NOMO-1 (cell line): ENCODE data around the gene SLC25A41.
A peak's percentile ranks its signal among the peaks of the same experiment; 100 is the strongest.
"Not testable (repeated sequence)": the region's sequence is repeated elsewhere in the genome, so short reads cannot be mapped to it uniquely, and the experiment has no call there.

ENCODE experiments used
- DNase-seq, 2 experiments: peaks; one replicate each; lab custom pipeline; 2025; ENCODE audit not compliant: unreplicated experiment in 2 of 2; lab: John Stamatoyannopoulos, UW

SLC25A41 gene

GRCh38 chr19:6428692-6429418, 4.7 kb downstream of the SLC25A41 start:
- DNase-seq = not testable (repeated sequence)

GRCh38 chr19:6427131-6427530, 6.4 kb downstream of the SLC25A41 start:
- no peak for DNase-seq

- no peak for DNase-seq
These were observed 7.6 kb downstream of the SLC25A41 start for GRCh38 chr19:6425732-6426620.

GRCh38 chr19:6424939-6425731, 8.4 kb downstream of the SLC25A41 start:
- DNase-seq = peak; percentile 99 to 100

GRCh38 chr19:6424195-6424938, 9.2 kb downstream of the SLC25A41 start, which contains the start of gene KHSRP:
Gene KHSRP, minus strand, starts transcription at chr19:6424811. Its CDS starts 110 bp downstream, at chr19:6424701.
- DNase-seq = no peak

GRCh38 chr19:6423499-6424194, 9.9 kb downstream of the SLC25A41 start:
- peak in 1 of 2 experiments; percentile 18 for DNase-seq

GRCh38 chr19:6421075-6422014, 12.2 kb downstream of the SLC25A41 start:
- DNase-seq = no peak

- DNase-seq = no peak
These were observed 15.0 kb downstream of the SLC25A41 start for GRCh38 chr19:6418562-6418932.

DNA sequence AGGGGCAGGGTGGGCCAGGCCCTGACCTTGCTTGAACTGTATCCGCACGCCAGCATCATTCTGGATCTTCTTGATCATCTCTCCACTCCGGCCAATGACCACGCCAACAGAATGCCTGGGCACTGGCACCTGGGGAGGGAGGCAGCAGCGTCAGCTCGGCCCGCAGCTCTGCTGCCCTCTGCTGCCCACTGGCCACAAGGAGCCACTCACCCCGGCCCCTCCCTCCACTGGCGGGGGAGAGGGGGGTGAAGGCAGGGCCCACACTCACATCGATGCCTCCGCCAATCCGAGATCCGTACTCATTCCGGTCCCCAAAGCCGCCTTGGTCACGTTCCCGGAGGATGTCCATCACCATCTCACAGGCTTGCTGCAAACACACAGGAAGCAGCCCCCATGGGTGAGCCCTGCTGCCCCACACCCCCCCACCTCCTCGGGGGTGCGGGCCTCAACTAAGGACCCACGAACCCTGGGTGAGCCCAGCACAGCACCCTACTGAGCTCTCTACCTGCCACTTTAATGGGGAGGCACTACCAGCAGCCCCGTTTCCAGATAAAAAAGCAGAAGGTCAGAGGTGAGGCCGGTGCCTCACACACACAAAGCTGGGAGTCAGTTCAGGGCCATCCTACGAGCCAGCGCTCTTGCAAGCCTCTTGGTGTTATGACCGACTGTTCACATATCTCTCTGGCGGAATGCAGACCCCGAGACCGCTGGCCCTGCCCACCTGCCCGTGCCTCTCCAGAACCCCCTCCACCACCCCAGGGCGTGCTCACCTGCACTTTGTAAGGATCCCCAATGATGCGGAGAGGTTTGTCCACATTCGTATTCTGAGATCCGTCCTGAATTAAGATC, 15.6 kb downstream of the SLC25A41 start:
- no peak for DNase-seq

- DNase-seq = no peak
These were observed 16.7 kb downstream of the SLC25A41 start for GRCh38 chr19:6416658-6417405.

GRCh38 chr19:6415591-6416190, 17.9 kb downstream of the SLC25A41 start:
- DNase-seq = no peak

DNA sequence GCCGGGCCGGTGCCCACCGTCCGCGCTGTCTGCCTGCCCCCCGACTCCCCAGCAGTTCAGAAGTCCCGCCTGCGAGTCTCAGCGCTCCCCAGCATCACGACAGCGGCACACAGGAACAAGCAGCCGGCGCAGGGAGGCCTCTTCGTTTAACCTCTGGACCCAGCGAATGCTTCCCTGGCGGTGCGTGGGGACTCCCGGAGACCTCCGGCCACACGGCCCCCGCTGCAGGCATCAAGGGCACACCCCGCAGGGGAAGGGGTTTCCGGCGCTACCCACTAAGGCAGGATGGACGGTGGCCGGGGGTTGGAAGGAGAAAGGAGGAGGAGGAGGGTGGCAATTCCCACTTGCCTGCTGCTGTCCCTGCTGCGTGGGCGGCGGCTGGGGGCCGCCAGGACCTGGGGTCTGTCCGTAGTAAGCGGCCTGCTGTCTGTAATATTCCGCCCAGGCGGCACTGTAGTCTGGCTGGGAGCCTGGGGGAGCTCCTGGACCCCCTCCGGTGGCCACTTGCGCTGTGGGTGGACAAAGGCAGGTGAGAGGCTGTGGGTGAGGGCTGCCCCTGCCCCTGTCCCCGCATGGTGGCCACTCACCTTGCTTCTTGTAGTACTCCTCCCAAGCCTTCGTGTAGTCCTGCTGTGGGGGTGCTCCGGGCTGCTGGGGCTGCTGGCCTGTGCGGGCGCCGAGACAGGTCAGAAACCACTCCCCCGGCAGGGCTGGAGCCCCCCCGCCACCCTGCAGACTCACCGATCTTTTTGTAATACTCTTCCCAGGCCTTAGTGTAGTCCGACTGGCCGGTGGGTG, 18.6 kb downstream of the SLC25A41 start:
- DNase-seq = no peak

DNA sequence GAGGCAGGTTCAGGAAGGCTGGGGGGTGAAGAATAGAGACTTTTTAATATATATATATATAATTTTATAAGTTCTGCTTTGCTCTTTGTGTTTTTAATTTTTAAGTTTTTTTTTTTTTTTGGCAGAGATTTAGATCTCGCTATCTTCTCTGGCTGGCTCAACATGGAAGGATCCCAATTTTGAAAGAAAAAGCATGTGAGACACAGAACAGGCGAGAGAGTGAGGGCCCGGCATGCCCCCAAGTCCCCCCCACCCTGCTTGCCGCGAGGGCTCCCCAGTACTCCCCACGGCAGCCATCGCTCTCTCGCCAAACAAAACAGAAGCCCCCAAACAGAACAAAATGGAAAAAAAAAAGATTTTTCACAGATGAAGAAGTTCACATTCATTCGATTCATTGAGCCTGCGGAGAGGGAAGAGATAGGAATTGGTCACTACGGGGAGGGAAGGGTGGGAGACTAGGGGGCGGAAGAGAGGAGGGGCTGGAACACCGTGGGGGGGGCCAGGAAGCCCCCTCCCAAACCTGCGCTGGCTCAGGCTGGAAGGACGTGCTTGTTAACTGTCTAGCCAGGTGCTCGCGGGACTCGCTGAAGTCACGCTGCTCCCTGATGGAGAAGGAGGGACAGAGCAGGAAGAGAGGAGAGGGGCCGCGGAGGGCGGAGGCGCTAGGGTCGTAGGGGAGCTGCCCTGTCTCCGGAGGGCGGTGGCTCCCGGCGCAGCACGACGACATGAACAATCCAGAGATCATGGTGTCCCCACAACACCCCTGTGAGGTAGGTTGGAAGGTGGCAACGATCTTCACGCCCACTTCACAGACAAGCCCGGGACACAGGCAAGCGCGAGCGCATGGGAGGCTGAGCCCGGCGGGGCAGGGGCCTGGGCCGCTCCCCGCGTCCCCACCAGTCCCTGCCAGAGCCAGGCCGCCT, 19.6 kb downstream of the SLC25A41 start:
- no peak for DNase-seq

DNA sequence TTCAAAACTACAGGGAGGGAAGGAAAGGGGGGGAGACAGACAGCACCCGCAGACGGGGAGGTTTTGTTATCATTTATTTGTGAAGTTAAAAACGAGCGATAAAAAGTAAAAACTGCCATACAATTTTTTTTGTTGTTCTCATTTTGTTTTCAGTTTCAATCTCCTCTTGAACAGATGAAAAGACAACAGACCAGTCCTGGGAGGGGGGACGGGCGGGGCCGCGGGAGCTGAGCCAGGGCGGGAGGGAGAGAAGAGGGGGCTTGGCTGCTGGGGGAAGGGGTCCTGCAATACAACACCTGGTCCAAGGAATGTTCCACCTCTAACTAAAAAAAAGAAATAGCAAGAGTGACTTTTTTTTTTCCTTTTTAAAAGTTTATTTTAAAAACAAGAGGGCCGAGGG, 20.3 kb downstream of the SLC25A41 start:
- no peak for DNase-seq
